ENCODE measurements around the gene SLC35B1.
"Not testable (repeated sequence)": the region's sequence is repeated elsewhere in the genome, so short reads cannot be mapped to it uniquely, and the experiment has no call there.

SLC35B1 gene

DNA sequence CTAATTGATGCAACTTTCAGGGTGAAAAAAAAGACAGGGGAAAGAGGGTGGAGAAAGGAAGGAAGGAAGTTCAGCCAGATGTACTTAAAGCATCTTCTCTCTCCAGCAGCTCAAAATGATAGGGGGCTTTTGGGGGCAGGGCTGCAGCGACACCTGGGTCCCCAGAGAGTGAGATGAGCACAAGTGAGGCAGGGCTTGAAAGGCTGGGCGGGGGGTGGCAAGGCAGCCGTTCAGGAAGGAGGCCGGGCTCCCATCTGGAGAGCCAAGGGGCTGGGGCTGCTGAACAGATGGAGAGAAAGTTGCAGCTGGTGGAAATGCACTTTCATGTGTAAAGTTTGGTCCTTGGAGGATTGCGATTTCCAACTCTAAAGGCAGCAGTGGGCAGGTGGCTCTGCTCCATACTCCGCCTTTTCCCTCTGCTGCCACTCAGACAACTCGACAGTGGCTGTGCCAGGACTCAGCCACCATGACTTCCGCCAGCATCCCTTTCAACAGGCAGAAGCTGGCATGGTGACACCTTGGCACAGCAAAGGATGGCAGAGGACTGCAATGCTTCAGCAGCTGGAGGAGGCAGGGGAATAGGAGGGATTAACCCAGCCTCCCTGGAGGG lies 7.7 kb downstream of the SLC35B1 start:
- DNase-seq (ENCODE audit: low read depth): no peak

DNA sequence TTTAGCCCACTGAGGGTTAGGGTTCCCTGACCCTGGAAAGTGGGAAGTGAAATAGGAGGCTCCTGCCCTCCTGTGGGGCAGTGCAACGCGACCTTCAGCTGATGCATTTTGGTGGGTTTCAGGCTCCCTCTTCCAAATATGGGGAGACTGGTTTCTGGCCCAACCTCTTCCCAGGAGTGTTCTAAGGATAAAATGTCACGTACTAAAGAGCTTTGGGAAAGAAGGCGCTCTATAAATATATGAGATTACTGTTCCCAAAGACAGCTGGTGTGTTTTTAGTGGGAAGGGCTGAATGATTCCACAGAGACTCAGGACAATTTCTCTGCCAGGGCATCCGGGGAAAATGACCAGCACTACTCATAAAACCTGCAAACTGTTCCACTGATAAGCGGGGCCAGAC lies 9.8 kb downstream of the SLC35B1 start:
- no peak for DNase-seq (ENCODE audit: low read depth)

DNA sequence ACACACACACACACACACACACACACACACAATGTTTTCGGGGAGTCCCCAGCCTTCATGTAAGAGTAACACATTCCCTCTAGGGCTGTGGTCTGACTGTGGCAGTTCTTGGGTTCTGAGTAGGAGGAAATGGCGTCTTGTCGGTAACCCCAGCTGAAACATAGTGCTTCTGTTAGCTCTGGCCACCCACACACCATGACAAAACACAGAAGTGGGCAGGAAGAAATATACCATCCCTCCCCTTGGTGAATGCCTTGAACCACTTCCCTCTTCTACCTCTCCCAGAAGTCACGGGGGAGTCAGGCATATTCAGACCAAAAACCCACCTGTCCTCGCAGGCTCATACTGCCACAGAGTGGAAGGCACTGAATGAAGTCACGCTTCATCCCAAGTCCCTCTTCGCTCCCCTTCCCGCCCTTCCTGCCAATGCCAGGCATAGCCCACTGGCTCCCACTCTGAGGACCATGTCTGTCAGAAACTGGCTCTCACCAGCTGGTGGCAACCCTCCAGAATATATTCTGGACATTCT lies 11.5 kb downstream of the SLC35B1 start:
- DNase-seq (ENCODE audit: low read depth): no peak

DNA sequence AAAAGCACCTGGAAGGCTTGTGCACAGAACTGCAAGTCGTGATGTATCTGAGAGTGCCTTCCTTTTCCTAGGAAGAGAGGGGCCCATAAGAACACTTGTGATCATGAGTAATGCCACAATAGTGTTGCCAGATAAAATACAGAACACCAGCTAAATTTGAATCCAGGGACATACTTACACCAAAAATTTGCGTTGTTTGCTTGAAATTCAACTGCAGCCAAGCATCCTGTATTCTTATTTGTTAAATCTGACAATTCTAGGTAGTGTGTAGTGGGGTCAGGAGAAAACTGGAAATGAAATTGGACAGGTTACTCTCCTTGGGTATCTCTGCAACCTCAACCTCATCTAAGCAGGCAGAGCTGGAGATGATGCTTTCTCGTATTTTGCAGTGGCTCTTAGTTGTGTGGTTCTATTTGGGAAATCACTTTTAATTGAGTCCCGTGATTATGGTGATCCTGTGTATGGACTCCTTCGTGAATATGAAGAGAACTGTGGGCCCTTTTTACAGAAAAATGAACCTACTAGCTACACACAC lies 12.0 kb downstream of the SLC35B1 start:
- DNase-seq (ENCODE audit: low read depth): no peak

DNA sequence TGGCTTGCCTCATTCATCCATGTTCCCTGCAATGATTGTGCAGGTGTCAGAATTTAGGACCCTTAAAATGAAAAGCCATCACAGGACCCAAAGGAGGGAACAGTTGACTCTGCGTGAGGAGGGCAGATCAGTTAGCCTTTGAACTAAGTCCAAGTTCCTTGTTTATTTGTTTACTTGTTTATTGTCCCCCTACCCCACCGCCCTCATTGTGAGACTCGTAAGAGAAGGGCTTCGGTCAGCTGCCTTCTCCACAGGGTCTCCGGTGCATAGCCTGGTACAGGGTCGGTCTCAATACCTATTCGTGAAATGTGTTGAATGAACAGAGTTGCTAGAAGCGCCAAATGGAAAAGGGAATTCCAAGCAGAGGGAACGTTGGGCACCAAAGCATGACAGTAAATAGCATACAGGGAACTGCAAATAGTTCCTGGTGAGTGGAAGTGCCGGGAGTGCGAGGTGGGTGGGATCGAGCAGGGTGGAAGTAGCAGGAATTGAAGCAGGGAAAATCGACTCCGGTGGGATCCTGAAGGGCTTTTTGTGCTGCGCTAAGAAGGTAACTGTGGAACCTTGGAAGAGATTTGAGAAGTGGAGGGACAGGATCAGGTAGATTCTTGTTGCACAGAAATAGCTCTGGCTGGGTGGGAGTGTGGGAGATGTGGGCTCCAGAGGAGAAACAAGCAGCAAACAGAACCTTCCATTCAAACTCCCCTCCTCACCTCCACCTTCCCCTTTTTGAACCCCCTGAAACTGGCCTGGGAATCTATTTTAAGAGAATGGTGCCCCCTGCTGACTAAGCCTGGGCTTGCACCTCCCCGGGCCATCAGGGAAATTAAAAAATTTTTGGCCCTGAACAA lies 12.7 kb downstream of the SLC35B1 start:
- DNase-seq (ENCODE audit: low read depth): peak; percentile 71

DNA sequence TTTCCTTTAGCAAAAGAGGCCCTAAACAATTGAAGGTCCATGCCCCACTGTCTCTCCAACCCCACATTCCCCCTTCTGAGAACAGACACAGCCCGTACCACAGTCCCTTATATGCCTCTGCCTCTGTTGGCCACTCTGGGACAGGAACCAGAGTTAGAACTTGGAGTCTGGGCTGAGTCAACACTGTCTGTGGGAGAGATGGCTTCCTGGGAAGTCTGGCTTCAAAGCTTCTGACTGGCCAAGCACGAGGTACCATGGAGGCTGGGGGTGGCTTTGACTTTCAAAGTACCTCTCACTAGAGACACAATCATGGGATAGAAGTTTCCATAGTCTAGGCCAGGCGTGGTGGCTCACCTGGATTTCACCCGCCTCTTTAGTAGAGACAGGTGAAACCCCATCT lies 15.0 kb downstream of the SLC35B1 start:
- no peak for DNase-seq (ENCODE audit: low read depth)

DNA sequence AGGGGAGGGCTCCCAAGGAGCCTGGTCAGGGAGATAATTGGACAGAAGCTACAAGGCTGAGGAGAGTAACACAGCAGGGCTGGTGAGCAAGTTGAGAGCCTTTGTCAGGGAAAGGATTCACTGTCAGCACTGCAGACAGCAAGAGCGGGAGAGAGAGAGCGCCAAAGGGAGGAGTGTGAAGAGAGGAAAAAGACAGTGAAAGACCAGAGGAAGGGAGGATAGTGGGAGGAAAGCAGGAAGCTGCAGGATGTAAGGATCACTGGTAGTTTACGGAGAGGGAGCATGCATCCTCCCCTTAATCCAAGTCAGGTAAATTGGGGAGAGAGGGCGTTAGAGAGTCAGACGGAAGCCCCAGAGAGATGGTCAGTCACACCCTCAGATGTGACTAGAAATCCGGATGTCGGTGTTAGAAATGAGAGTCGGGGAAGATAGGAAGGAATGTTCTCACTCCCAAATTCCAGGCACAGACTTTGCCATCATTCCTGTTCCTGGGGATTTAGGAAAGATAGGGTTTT lies 16.0 kb downstream of the SLC35B1 start:
- no peak for DNase-seq (ENCODE audit: low read depth)

DNA sequence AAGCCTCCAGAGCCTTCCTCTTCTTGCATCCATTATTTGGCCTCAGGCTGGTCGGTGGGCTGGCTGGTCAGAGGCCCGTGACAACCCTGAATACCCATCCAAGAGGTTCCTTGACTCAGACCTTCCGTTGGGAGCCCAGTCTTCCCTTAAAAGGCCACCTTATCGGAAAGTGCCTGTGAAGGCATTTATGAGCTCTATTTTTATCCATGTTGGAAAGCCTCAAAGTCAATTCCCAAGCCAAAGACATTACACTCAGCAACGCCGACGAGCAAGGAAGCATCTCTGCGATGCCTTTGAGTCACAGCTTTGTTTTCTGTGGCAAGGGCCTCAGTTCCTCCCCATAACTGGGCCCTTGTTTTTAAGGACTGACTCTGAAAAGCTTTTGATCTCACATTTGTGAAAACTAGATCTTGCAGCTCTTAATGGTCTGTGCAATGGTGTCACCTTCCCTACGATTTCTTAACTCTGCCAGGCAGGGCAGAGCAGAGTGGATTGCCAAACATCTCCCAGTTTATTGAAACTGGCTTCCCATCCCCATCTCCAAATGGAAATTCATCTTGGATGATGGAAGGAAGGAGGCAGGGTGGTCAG lies 16.6 kb downstream of the SLC35B1 start:
- no peak for DNase-seq (ENCODE audit: low read depth)

DNA sequence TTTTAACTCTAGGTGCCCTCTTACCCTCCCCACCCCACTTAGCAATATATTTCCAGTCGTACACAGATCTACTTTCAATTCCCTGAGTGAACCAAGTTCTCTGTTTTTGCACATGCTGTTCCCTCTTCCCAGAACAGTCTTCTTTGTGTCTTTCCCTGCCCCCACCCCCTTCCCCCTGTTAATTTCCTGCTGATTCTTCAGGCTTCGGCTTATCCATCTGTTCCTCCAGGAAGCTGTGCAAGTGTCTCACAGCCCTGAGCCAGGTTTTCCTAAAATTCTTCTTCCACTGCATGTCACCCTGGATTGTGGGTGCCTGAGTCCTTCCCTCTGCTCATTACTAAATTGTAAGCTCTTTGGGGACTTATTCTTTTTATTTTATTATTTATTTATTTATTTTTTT lies 17.5 kb downstream of the SLC35B1 start:
- DNase-seq (ENCODE audit: low read depth): no peak

DNA sequence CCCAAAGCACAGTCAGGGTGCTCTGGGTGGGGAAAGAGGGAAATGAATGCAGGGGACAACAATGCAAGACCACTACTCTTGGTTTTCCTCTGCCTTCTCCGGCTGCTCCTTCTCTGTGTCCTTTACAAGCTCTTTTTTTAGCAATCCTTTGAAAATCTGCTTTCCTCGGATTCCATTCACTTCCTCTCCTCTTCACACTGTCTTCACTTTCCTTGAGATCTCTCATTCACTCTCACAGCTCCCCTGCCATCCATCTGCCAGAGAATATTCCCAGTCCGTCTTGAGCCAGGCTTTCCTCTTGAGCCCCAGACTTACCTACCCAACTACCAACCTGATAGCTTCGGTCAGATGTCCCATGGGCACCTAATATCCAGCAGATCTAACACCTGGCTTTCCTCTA lies 18.9 kb downstream of the SLC35B1 start:
- DNase-seq (ENCODE audit: low read depth): no peak

DNA sequence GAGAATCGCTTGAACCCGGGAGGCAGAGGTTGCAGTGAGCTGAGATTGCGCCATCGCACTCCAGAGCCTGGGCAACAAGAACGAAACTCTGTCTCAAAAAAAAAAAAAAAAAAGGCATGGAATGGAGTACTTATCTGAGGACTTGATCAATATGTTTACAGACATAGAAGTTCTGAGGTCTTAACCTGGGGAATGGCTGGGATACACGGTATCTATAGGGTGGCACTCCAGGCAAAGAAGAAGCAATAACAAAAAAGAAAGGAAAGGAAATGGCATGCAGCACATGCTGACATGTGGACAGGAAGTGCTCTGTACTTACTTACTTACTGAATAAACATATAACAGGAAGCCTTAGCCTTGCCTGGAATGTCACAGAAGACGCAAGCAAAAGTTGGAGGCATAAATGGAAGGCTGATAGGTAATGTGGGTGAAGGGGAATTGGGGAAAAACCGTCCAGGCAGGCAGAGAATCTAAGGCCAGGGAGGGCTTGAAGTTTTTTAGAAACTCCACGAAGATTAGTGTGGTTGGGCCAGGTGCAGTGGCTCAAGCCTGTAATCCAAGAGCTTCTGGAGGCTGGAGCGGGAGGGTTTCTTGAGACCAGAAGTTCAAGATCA lies 19.8 kb downstream of the SLC35B1 start:
- no peak for DNase-seq (ENCODE audit: low read depth)

DNA sequence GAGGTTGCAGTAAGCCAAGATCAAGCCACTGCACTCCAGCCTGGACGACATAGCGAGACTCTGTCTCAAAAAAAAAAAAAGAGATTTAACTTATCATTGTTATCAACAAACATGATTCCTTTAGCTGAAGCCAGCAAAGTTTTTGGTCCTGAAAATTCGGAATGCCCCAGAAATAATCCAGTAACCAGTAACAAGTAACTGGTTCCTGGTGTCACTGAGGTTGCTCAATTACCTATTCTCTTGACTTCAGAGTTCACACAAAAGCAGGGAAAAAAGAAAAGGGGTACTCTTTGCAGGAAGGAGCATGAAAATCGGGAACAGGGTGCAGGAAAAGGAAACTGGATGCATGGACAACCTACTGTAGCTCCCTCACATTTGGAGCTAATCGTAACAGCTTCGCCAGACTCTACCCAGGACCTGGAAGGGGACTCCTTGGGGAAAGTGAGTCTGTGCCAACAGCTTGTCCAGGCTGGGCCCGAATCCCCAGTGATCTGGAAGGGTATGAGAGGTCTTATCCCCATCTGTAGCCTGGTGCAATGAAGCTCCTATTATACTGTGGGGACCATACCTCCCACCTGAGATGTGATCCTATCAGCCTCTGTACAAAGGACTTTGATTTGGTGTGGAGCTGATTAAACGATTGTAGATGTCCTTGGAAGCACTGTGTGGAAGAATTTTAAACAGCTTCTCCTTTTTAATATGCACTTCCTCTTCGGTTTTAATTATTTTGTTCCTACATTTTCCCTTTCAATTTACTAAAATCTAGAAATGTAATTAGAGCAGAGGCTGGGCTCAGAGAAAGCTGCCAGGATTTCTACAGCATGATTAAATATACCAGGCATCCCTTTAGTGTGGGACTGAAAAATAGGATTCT lies 26.4 kb downstream of the SLC35B1 start:
- no peak for DNase-seq (ENCODE audit: low read depth)

DNA sequence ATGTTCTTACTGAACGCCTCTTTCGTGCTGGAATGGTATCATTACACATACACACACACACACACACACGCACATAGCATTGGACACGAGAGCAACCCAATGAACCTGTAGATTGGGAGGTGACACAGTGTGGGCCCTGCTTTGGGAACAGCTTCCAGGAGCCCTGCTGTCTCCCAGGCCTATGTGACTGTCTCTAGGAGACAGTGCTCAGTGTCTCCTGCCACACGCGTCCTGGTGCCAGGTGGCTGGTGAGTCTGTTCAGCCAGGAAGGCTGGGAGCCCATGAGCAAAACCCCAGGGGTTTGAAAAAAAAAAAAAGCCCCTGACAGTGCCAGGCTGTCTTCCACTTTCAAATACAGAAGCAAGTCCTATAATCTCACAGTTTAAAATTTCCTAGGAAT lies 27.4 kb downstream of the SLC35B1 start:
- DNase-seq (ENCODE audit: low read depth): no peak

DNA sequence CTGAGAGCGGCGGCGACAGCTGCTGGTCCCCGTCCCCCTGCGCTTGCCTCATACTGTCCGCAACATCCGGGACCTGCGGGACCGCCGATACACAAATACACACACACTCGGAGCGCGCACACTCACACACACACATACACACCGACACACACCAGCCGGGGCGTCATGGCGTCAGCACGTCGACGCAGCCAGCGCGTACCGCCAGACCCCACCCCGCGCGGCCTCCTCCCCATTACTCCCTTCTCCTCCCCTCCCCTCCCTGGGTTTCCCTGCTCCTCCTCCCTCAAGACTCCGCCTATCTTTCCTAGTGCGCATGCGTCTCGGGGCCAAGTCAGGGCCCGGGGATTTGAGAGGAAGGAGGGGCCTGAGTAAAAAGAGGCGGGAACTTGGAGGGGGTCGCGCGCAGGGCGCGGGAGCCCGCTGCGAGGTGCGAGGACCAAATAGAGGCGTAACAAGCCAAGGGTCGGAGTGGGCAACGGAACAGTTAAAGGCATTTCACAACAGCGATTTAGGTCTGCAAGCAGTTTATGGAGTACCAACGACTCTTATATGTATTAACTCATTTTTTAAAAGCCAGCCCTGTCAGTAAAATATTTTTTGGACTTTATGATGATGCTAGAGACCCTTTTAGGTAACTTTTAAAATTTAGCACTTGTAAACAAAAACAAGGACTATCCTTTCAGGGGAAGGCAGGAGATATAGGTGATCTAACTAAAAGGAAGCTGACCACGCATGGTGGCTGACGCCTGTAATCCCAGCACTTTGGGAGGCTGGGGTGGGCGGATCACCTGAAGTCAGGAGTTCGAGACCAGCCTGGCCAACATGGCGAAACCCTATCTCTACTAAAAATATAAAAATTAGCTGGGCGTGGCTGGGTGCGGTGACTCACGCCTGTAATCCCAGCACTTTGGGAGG lies 29.6 kb downstream of the SLC35B1 start, which contains the start of gene SPOP:
Gene SPOP, minus strand, starts transcription at position 165 of the 915 bp plus-strand sequence. CDS start 55,287 bp downstream, outside the sequence.
- DNase-seq (ENCODE audit: low read depth): peak; percentile 97

DNA sequence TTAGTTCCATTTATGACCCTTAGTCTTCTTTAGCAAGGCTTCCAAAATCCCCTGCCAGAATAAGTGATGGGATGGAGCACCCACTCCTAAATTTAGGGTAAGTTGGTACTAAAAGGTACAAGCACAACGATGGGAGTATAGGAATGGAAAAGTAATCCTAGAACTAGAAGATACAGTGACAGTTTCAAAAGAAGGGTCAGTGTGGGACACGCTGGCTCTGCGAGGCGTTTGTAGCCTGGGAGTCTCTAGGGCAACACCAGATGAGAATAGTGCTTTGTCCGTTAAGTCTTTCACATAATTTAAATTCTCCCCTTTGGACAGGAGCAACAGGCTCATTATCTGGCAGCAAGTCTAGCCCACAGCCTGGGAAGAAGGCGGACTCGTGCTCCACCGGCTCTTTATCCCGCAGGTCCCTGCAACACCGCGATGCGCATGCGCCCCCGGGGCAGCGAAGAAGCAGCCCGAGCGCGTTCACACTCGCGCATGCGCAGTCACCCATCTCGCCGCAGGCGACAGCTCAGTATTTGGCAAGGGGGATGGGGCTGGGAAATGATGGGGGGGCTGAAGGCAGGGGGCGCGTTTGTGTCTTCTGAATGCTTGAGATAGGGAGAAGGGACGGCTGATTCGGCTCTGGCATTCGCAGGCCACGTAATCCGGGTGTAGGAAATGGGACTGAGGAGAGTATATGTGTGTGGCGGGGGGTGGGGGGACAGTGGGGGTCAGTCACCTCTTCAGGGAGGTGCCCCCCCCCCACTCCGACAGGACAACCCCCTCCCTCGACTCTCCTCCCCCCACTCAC lies 30.4 kb downstream of the SLC35B1 start:
- DNase-seq (ENCODE audit: low read depth): peak; percentile 98

DNA sequence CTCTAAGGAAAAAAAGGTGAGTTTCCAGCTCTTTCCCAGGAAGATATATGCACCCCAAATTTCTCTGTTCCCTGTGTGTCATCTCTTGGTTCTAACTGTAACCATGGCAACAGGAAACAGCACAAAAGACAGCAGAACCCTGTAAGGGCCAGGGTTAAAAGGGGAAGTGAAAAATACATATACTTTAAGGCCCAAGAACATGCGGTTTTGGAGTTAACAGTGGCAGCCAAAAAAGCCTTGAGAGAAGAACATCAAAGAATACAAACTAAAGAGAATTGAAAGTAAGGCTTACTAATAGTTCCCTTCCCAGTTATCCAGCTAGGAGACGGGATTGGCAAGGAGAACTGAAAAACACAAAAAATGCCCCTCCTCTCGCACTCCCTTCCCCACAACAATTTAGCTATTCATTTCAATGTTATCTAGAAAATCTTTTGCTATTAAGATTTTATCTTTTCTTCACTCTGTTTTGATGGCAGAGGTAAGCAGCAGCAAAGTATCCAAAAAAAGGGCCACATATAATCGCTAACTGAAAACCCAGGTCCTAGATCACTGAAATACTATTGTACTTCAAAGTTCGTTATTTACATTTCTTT lies 31.4 kb downstream of the SLC35B1 start:
- DNase-seq (ENCODE audit: low read depth): peak; percentile 7

DNA sequence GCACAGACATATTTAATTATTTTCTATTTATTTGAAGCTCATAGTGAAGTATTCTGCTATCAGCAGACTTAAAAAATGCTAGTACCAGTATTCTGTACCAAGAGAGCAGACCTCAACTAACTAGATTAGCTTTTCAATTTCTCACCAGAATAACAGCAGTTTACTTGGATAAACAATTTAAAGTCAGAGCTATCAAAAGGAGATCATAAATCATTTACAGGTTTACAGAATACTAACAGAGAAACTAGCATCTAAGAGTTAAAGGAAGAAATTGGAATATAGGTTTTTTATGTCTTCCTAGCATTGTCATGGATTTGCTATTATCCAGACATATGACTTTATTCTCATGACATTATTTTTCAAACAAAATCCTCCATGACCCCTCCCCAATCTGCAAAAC lies 33.3 kb downstream of the SLC35B1 start:
- no peak for DNase-seq (ENCODE audit: low read depth)

DNA sequence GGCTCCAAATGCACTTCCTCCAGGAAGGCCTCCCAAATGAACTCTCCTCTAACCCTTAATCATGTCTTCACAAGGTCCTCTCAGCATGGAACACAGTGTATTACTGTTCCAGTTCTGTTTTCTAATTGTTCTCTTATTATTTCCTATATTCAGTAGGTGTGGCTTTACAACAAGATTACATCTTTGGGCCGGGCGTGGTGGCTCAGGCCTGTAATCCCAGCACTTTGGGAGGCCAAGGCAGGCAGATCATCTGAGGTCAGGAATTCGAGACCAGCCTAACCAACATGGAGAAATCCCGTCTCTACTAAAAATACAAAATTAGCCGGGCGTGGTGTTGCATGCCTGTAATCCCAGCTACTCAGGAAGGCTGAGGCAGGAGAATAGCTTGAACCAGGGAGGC lies 34.1 kb downstream of the SLC35B1 start:
- not testable (repeated sequence) for DNase-seq (ENCODE audit: low read depth)

DNA sequence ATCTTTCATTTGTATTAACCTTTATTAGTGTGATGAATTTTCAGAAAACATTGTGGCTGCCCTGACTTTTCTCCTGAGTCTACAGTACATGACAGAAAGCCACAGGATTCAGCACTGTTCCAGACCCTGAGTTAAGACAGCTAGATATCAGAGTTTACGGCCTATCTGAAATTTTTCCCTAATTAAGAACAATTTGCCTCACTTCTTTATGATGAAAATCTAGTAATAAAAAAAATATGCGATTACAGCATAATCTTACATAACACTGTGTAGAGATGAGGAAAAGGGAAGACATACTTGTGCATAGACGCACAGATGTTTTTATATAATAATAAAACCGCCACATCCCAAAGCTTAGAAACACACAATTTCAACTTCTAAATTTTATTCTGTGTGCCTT lies 37.1 kb downstream of the SLC35B1 start:
- DNase-seq (ENCODE audit: low read depth): no peak

Measured in activated T-cell treated with anti-CD3 and anti-CD28 coated beads for 1 hour (primary cell).